ENCODE data around the gene ECM1.
A peak's percentile ranks its signal among the peaks of the same experiment; 100 is the strongest.

ECM1 gene

DNA sequence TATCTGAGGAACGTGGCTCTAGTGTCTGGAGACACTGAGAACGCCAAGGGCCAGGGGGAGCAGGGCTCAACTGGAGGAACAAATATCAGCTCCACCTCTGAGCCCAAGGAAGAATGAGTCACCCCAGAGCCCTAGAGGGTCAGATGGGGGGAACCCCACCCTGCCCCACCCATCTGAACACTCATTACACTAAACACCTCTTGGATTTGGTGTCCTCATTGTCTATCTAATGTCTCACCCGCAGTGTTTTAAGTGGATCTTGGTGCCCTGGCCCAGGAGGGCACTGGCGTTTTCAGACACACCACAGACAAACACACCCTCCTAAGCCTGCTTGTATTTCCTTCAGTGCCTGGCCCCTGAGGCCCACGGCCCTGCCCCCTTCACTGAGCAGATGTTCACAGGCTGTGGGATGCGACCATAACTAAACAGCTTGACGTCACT is 5.5 kb downstream of the ECM1 start:
- FAIRE-seq, result no peak

DNA sequence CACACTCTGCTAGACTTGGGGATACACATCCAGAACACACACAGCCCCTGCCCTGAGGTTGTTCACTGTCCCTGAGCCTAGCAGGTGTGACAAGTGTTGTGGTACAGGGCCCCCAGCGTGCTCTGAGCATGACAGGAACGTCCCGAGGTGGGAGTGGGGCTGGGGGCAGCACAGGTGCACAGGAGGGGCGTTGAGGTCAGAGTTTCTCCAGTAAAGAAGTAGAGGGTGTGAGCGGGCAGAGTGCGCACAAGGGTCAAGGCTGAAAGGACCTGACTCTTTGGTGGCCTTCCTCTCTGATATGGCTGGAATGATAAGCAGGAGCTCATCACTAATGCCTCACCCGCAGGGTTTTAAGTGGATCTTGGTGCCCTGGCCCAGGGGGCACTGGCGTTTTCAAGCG is 6.4 kb downstream of the ECM1 start:
- no peak for FAIRE-seq

DNA sequence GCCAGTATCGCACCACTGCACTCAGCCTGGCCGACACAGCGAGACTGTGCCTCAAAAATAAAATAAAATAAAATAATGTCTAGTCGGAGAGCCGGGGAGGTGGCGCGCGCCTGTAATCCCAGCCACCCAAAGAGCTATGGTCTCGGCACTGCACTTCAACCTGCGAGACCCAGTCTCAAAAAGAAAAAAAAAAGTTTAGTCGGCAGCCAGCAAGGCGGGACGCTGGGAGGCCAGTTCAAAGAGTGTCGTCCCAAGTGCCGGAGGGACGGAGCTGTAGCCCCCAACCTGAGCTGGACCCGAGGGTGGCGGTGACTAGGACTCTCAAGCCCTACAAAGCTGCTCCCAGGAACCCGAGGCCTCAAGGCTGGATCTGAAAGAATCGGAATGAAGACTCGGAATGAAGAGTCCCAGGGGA is 7.0 kb downstream of the ECM1 start:
- no peak for FAIRE-seq

DNA sequence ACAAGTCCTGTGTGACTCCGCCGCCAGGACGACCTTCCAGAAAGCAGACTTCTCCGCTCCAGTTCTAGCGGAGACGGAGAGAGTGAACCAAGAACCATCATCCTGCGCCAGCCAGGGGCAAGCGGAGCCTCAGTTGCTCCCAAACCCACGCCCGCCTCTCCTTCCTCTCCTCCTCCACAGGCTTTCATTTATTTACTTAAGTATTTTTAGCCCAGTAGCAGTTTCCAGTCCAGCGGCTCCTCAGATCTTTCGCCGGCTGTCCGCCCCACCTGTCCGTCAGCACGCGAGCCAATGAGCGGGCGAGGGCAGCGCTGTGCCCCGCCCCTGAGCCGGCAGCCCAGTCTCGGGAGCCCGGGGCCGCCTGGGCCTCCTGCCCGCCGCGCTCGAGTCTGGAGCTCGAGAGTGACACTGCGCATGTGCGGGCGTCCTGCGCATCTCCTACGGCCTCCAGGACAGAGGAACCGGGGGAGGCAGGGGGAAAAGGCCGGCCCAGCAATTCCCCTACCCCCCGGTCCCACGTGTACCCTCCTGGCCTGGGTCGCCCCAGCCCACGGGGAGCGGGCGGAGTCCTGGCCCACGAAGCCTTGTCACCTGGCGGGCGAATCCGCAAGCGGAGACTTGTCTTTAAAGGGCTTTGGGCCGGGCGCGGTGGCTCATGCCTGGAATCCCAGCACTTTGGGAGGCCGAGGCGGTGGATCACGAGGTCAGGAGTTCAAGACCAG is 7.6 kb downstream of the ECM1 start, which contains the start of gene FALEC:
TSS of gene FALEC (plus strand) at position 425 of the 722 bp plus-strand sequence.
- FAIRE-seq, result no peak

DNA sequence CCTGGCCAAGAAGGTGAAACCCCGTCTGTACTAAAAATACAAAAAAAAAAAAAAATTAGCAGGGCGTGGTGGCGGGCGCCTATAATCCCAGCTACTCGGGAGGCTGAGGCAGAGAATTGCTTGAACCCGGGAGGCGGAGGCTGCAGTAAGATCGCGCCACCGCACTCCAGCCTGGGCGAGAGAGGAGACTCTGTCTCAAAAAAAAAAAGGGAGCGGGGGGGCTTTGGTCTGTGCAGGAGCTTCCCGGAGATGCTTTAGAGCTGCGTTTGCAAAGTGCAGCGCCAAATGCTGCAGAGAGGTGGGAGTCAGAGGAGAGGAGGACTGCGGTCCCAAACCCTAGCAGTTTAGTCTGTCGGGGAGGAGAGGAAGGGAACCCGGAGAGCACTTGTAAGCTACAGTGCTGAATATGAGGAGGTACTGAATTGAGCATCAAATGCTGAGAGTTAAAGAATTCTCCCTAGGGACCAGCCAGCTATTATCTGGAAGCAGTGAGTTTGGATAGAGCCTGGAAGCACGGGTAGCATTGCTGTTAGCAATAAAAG is 8.2 kb downstream of the ECM1 start:
- FAIRE-seq, result no peak

DNA sequence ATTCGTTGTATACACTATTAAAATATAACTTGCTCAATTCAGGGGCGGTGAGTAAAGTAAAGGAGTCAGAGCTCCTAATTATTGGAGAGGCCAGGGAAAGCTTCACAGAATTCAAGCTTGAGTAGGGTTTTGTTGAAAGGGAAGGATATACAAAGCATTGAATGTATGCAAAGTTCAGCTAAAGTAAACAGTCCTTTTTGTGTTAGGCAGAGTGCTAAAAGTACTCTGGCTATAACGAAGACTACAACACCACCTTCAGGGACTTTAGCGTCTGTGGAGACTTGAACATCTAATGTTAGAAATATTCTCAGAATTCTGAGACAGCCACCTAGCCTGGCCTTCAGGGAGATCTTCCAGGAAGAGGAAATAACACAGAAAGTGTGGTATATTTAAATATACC is 8.7 kb downstream of the ECM1 start:
- no peak for FAIRE-seq

DNA sequence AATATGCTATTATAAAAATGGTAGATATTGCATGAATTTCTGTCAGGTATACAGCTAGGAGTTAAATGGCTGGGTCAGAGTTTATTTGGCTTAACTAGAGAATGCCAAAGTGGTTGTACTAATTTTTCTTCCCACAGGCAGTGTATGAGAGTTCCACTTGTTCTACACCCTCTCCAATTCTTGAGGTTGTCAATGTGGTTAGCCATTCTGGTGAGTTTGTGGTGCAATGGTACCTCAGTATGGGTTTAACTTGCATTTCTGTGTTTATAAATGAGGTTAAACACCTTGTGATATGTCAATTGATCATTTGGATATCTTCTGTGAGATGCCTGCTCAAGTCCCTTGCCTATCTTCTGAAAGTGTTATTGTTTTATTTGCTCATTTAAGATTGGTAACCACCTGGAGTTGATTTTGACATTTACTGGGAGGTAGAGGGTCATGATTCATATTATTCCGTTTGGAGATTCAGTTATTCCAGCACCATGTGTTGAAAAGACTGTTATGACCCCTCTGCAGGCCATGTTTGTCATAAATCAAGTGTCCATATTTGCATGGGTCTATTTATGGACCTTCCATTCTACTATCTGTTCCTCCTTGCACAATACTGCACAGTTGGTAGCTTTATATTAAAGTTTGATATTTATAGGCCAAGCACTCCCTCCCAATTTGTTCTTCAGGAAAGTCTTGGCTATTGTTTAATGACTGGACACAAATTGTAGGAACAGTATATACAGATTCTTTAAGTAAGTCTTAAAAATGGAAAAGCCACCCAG is 13.5 kb downstream of the ECM1 start:
- FAIRE-seq, result no peak

DNA sequence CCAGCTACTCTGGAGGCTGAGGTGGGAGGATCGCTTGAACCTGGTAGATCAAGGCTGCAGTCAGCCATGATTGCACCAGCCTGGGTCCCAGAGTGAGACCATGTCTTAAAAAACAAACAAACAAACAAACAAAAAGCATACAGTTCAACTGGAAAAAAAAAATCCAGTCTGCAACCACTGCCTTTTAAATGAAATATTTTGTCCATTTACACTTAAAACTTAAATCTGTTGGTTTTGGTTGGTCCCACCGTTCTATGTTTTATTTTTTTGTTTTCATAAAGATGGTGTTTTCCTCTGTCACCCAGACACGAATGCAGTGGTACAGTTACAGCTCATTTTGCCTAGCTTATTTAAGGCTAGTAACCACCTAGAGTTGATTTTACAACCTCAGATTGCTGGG is 17.4 kb downstream of the ECM1 start:
- FAIRE-seq, result no peak

DNA sequence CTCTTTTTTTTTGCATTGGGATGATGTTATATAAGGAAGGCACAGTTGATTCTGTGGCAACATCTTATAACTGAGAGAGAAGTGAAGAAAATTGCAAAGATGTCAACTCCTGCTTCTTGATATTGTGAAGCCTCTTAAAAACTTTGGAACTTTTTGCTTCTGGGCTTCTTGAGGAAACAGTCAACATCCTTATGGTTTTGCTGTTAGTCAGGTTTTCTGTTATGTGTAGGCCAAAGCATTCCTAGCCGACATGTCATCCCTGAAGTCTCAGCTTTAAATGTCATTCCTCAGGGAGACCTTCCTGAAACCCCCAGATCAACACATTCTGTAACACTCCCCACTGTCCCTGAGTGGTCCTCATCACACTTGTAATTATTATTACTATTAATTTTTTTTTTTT is 20.3 kb downstream of the ECM1 start:
- no peak for FAIRE-seq

DNA sequence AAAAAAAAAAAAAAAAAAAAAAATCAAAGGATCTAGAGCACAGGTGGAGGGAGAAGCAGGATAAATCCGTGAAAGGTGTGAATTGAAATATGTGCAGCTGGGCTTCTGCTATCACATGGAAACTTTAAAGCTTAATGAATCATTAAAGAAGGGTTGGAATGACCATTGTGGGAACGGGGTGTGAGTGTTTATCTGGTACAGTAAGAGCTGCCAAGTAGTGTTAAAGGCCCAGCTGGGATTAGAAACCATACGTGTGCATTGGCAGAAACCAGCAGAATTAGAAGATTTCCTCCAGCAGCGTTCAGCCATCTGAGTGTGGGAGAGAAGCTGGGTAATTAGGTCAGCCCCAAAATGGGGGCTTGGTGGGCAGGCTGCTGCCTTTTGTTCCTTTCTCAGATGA is 21.1 kb downstream of the ECM1 start:
- peak; percentile 24 for FAIRE-seq

DNA sequence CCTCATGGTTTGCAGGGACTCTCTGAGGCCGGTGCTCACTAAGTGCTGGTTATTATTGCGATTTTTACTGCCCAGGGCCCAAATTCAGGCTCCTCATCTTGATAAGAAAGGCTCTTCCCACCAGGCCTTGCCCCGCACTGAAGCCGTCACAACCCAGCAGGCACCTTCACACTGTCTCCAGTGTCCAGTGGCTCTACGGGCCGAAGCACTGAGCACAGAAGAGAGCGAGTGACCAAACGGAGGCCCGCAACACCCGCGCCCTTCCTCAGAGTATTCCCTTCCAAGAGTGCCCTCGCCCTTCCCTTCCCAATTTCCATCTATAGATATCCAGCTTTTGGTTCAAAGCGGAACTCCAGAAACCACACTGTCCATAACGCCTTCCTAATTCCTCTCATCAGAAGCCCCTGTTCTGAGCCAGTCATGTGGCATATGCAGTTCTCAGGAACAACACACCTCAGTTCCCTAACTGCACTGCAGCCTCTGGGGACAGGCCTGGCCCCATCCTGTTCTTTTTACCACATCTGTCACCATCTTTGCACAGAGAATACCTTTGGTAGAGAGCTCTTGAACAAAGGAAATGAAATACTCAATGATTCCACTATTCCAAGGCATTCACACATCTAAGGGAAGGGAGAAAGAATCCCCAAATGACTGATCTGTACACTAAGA is 22.7 kb downstream of the ECM1 start:
- no peak for FAIRE-seq

DNA sequence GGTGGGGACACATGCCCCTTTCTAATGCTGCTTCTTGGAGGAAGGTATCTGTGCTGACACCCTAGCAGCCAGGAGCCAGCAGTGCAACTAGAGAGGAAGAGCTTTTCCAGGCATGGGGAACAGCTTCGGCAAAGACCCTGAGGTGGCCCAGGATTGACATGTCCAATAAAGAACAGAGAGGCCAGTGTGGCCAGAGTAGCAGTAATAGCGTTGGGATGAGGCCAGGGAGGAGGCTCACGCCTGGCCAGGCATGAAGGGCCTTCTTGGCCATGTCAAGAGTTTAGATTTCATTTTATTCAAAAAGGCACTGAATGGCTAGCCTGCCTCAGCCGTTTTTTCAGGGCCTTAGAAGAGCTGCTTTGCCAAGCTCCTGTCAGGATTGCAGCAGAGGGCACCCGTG is 25.0 kb downstream of the ECM1 start:
- FAIRE-seq, result no peak

DNA sequence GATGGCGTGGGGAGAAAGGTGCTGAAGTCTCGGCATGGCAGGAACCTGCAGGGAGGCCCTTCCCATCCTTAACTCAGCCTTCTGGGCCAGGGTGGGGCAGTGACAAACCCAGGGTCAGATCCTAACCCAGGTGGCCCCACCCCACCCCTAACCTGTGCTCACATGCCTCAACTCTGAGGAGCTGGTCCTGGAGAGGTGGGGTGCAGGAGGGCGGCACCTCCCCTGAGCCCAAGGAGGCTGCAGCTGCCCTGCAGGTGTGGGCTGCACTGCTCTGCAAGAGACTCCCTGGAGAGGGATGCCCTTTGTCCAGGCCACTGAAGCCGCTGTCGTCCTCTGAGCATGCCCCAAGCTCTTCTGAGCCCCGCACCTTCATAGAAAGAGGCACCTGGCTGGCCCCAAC is 26.1 kb downstream of the ECM1 start:
- FAIRE-seq, result no peak

DNA sequence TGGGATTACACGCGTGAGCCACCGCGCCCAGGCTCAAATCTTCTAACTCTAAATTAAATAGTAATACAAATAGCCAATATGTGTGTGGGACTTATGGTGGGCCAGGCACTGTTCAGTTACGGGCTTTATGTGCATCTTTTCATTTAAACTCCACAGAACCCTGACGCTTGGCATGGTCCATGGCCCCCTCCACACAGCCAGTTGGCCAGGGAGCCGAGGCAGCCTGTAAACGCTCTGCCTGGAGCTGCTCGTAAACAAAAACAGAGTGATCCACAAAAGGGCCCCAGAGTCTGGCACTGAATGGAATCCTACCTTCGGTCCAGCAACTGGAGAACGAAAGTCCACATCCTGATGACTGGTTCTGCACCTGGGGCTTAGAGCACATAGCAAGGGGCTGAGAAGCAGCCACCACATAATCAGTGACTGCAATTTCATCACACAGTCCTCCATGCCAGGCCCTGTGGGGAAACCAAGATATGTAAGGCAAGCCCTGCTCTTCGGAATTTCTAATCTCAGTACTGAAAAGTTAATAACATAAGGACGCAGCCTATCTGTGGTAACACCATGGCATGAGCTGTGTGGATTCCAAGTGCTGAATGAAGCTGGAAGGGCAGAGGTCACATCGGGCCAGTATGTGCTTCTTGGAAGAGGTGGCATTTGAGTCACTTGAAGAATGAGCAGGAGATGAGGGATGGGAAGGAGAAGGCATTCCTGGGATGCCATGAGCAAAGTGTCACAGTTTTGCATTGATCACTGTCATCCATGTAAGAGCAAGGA is 27.8 kb downstream of the ECM1 start:
- no peak for FAIRE-seq

DNA sequence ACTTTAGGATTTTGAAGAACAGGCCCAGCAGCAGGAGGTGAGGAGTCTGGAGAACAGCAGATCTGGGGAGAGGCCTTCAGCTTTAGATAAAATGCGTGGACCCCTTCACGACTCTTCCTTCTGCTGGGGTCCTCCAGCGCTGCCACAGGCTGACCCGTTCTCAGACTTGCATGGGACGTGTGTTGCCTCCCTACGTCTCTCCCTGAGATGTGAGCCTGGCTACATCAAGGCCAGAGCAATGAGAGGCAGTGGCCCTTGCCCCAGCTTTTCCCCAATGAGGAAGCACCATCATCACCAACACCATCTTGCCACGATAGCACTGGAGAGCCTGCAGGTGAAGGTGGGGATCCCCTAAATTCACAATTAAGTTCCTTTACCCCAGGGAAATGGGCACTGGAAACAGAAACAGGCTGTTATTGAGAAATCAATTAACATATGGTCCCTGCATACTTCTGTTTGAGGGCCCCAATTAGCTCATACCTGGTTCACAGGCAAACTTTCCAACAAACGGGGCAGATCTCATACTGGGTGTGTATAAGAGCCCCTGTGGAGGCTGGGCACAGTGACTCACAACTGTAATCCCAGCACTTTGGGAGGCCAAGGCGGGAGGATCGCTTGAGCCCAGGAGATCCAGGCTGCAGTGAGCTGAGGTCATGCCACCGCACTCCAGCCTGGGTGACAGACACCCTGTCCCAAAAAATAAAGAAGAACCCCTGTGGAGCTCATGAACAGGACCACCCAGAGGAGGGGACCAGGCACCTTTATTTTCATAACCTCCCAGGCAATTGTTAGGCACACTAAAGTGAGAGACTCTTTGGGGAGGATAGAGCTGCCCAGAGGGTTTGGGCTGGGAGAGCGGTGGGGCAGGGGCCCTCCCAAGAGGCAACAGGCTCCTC is 29.2 kb downstream of the ECM1 start:
- FAIRE-seq, result no peak

DNA sequence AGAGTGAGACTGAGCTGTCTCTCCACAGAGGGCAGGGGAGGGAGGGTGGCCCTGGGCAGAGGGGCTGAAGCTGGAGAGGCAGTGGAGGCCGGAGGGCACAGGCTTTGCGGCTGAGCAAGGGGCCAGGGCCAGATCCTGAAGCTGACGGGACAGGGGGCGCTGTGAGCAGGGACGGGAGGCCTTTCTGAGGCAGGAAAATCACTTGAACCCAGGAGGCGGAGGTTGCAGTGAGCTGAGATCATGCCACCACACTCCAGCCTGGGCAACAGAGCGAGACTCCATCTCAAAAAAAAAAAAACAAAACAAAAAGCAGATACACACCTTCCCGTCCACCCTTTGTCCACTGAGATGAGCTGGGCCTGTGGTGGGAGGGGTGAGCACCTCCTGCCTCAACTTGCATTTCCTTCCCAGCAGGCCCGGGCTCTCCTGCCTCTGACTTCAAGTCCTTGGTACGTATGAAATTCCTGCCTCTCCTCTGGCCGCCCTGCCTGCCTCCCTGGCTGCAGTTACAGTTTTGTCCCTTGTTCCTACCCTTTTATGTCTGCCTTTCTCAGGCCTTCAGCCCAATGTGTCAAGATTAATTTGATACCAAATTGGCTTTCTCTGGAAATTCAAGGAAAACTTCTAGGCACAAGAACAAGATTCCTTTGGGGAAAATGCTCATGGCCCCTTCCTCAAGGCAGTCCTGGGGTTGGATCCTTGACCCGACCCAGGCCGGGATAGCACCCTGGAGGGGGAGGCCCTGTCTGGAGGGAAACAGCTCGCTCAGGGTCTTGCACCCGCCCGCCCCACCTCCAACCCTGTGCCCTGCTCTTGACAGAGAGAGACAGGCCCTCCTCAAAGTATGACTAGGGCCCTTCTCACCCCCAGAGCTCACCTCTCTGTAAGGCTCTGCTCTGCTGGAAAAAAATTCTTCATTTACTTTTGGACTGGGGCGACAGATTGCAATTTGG is 30.1 kb downstream of the ECM1 start:
- FAIRE-seq, result no peak

DNA sequence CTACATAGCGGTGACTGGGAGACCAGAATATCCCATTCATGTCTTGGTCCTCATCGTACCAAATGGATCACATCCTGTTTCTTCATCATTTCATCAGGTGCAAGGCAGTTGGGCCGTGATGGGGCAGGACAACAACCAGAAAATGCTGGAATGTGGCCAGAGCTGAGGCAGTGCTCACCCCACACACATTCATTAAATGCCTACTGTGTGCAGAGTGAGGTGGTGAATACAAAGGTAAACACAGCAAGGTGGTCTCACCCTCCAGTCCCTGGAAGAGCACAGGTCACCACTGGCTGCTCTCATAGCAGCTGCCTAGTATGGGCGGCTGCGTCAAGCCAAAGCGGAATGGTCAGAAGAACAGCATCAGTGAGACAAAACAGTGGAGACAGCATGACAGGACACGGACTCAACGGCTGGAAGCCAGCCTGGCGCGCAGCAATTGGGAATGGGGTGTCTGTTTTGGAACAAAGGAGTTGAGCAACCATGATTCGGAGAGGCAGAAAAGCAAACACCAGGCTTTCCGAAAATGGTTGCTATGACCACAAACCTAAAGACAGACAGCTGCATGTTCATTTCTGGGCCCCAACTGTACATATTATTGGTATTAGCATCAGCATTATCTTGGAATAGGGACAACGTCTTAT is 35.7 kb downstream of the ECM1 start:
- FAIRE-seq, result no peak

DNA sequence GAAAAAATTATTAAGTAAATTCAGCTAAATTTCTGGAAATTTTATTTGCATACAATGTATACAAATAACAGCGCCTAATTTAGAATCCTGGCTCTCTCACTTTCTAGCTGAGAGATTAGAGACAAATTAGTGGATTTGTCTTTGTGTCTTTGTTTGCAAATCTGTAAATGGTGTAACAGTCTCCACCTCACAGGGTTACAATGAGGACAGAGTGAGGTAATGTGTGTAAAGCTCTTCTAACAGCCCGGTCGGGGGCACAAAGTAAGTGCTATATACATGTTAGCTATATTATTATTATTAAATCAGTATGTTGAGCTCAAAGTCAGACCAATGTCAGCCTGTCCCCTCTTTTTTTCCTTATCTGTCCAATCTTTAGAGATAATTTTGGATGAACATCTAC is 36.3 kb downstream of the ECM1 start:
- FAIRE-seq, result no peak

DNA sequence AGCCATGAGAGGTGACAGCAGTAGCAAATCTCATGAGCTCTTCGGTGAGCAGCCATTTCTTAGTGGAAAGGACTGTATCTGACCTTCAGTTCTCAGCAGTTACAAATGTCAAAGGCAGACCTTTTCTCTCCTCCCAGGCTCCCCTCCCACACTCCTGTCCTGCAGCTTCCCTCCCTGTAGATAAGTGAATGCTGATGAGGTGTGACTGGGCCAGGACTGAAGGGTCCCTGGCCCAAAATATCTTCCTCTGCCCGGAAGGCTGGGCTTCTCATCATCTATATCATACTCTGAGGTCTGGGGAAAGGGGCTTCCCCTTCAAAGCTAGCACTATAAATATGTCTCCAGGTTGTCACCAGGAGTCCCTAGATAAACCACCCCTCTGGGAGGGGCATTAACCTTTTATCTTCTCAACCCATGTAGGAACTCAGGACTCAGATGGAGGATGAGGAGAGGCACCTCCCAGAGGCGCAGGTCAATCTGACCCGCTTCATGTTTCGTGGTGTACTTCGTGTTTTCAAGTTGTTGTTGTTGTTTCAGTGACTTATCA is 37.6 kb downstream of the ECM1 start:
- FAIRE-seq, result no peak

Measured in islet of Langerhans (tissue), 1 donor.